Lower leg skin (tissue), 3 donors: ENCODE measurements around the gene GGT5.
"Not testable (repeated sequence)": the region's sequence is repeated elsewhere in the genome, so short reads cannot be mapped to it uniquely, and the experiment has no call there.

Experiments used
- POLR2A ChIP-seq, 2 donors: fragments of 450-650 bp; IDR thresholded peaks; one replicate each; pipeline ENCODE4 v1.6.1; 2016 to 2017; ENCODE audit warnings: antibody characterized with exemption in 2 of 2, mild to moderate bottlenecking in 1 of 2, moderate library complexity in 1 of 2
- TF ChIP-seq, protein P1 (sequence below), 3 donors: fragments of 450-650 bp; IDR thresholded peaks; one replicate each; pipeline ENCODE4 v1.5.1; 2016; ENCODE audit warnings: antibody characterized with exemption in 3 of 3, mild to moderate bottlenecking in 3 of 3, moderate library complexity in 2 of 3

DNA sequence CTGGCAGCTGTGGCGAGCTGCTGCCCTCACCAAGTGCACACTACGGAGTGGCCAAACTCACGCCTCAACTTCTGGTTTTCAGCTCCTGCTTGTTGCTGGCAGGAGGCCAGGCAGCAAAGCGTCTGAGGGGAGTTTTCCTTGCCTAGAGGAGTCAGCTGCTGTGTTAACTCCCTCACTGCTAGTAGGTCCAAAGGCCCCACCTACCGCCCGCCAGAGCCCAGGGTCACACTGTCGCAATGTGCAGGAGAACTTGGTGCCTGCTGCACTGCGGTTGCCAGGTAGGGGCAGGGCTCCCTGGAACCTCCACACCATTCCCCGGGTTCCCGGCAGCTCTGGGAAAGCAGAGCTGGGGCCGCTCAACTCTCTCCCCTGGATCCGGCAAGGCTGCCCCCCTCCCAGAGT is at the start of gene GGT5:
- TF ChIP-seq POLR2A (IDR thresholded peaks at IDR 0.05), result not testable (repeated sequence)
- TF ChIP-seq, protein P1, sequence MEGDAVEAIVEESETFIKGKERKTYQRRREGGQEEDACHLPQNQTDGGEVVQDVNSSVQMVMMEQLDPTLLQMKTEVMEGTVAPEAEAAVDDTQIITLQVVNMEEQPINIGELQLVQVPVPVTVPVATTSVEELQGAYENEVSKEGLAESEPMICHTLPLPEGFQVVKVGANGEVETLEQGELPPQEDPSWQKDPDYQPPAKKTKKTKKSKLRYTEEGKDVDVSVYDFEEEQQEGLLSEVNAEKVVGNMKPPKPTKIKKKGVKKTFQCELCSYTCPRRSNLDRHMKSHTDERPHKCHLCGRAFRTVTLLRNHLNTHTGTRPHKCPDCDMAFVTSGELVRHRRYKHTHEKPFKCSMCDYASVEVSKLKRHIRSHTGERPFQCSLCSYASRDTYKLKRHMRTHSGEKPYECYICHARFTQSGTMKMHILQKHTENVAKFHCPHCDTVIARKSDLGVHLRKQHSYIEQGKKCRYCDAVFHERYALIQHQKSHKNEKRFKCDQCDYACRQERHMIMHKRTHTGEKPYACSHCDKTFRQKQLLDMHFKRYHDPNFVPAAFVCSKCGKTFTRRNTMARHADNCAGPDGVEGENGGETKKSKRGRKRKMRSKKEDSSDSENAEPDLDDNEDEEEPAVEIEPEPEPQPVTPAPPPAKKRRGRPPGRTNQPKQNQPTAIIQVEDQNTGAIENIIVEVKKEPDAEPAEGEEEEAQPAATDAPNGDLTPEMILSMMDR (IDR thresholded peaks at IDR 0.05), result not testable (repeated sequence)
